SK-N-SH (cell line): ENCODE data around the gene CDK14.

Source experiments
- CTCF ChIP-seq: fragments of 200-600 bp; sonication (generic); IDR thresholded peaks from 2 replicates; pipeline ENCODE4 v1.6.1; 2017; ENCODE audit warnings: antibody characterized with exemption, mild to moderate bottlenecking, moderate library complexity
- ELF1 ChIP-seq: IDR thresholded peaks from 2 replicates; pipeline ENCODE4 v1.4.0; 2012
- EP300 ChIP-seq, 2 experiments: IDR thresholded peaks; 2 replicates each; pipeline versions ENCODE4 v1.4.0 to v1.6.1; 2012; ENCODE audit warnings: borderline replicate concordance in 1 of 2, low read depth in 1 of 2, low read length in 1 of 2
- EZH2phosphoT487 ChIP-seq: fragments of 200-600 bp; sonication (generic); IDR thresholded peaks from 2 replicates; pipeline ENCODE4 v1.6.1; 2017; ENCODE audit warnings: low read depth, mixed run types, mild to moderate bottlenecking, antibody characterized with exemption, moderate library complexity, borderline replicate concordance
- JUND ChIP-seq: IDR thresholded peaks from 2 replicates; pipeline ENCODE4 v1.4.0; 2012
- MEF2A ChIP-seq: IDR thresholded peaks from 2 replicates; pipeline ENCODE4 v1.4.0; 2012; ENCODE audit warnings: low read depth, borderline replicate concordance
- MXI1 ChIP-seq: IDR thresholded peaks from 2 replicates; pipeline ENCODE4 v1.6.1; 2012; ENCODE audit warnings: mild to moderate bottlenecking, low read depth, low read length, improper control_type of control experiment
- NFIC ChIP-seq: IDR thresholded peaks from 2 replicates; pipeline ENCODE4 v1.4.0; 2012; ENCODE audit warnings: borderline replicate concordance
- POLR2AphosphoS5 ChIP-seq: IDR thresholded peaks from 2 replicates; pipeline ENCODE4 v1.6.1; 2012; ENCODE audit warnings: low read depth, low read length
- REST ChIP-seq: IDR thresholded peaks from 2 replicates; pipeline ENCODE4 v1.6.1; 2012; ENCODE audit warnings: mild to moderate bottlenecking, low read depth, low read length, moderate library complexity
- SMC3 ChIP-seq: IDR thresholded peaks from 2 replicates; pipeline ENCODE4 v1.6.1; 2012; ENCODE audit warnings: low read depth, low read length, improper control_type of control experiment
- TAF1 ChIP-seq: IDR thresholded peaks from 2 replicates; pipeline ENCODE4 v1.6.1; 2012; ENCODE audit warnings: low read depth, mild to moderate bottlenecking, low read length, moderate library complexity, borderline replicate concordance
- TCF12 ChIP-seq: IDR thresholded peaks from 2 replicates; pipeline ENCODE4 v1.4.0; 2012
- YY1 ChIP-seq: IDR thresholded peaks from 2 replicates; pipeline ENCODE4 v1.4.0; 2012; ENCODE audit warnings: low read depth, mild to moderate bottlenecking

GRCh38 chr7:90843472-90843871 lies 247.4 kb downstream of the CDK14 start:
- no peak for TF ChIP-seq JUND
- TF ChIP-seq POLR2AphosphoS5, result no peak
- TF ChIP-seq CTCF, result no peak
- no peak for TF ChIP-seq NFIC
- no peak for TF ChIP-seq REST
- no peak for TF ChIP-seq MXI1
- no peak for TF ChIP-seq EZH2phosphoT487
- TF ChIP-seq YY1, result no peak
- no peak for TF ChIP-seq TAF1
- no peak for TF ChIP-seq TCF12
- no peak for TF ChIP-seq ELF1
- no peak for TF ChIP-seq SMC3
- no peak for TF ChIP-seq EP300 (IDR thresholded peaks at IDR 0.05; ENCODE audit: borderline replicate concordance in 1 of 2, low read depth in 1 of 2, low read length in 1 of 2)
- TF ChIP-seq MEF2A, result no peak
